AG09309 (cell line): ENCODE measurements around the gene ASH1L.
"Not testable (repeated sequence)": the region's sequence is repeated elsewhere in the genome, so short reads cannot be mapped to it uniquely, and the experiment has no call there.

Source experiments
- DNase-seq: peaks from one replicate; pipeline ENCODE4 v3.0.0-alpha.2; 2010; ENCODE audit warnings: low read depth
- H3K4me3 ChIP-seq: 2 replicates; pipeline ENCODE4 v1.5.1; 2011; ENCODE audit warnings: mild to moderate bottlenecking, low read depth, low read length, moderate library complexity; ENCODE audit not compliant: control insufficient read depth
- TF ChIP-seq, protein P1 (sequence below): IDR thresholded peaks from 2 replicates; pipeline ENCODE4 v1.5.1; 2011; ENCODE audit warnings: mild to moderate bottlenecking, low read depth, low read length, inconsistent platforms; ENCODE audit not compliant: insufficient read depth, control insufficient read depth; ENCODE audit errors: missing control alignments

The ASH1L gene

GRCh38 chr1:155507945-155508344, 54.7 kb downstream of the ASH1L start:
- DNase-seq, result no peak
- H3K4me3 ChIP-seq, result no peak overlapping the region
- TF ChIP-seq, protein P1, sequence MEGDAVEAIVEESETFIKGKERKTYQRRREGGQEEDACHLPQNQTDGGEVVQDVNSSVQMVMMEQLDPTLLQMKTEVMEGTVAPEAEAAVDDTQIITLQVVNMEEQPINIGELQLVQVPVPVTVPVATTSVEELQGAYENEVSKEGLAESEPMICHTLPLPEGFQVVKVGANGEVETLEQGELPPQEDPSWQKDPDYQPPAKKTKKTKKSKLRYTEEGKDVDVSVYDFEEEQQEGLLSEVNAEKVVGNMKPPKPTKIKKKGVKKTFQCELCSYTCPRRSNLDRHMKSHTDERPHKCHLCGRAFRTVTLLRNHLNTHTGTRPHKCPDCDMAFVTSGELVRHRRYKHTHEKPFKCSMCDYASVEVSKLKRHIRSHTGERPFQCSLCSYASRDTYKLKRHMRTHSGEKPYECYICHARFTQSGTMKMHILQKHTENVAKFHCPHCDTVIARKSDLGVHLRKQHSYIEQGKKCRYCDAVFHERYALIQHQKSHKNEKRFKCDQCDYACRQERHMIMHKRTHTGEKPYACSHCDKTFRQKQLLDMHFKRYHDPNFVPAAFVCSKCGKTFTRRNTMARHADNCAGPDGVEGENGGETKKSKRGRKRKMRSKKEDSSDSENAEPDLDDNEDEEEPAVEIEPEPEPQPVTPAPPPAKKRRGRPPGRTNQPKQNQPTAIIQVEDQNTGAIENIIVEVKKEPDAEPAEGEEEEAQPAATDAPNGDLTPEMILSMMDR, result no peak

GRCh38 chr1:155505963-155506362, 56.6 kb downstream of the ASH1L start:
- not testable (repeated sequence) for H3K4me3 ChIP-seq, DNase-seq

- no peak for DNase-seq
- no peak overlapping the region for H3K4me3 ChIP-seq
- TF ChIP-seq, protein P1, result peak; percentile 36
Observed at GRCh38 chr1:155504207-155504606, 58.4 kb downstream of the ASH1L start.

- DNase-seq, result no peak
- no peak overlapping the region for H3K4me3 ChIP-seq
- TF ChIP-seq, protein P1, result no peak
Observed at GRCh38 chr1:155499953-155500639, 62.5 kb downstream of the ASH1L start.

GRCh38 chr1:155499263-155499662, 63.3 kb downstream of the ASH1L start:
- TF ChIP-seq, protein P1, result no peak
- no peak for DNase-seq
- no peak overlapping the region for H3K4me3 ChIP-seq

DNA sequence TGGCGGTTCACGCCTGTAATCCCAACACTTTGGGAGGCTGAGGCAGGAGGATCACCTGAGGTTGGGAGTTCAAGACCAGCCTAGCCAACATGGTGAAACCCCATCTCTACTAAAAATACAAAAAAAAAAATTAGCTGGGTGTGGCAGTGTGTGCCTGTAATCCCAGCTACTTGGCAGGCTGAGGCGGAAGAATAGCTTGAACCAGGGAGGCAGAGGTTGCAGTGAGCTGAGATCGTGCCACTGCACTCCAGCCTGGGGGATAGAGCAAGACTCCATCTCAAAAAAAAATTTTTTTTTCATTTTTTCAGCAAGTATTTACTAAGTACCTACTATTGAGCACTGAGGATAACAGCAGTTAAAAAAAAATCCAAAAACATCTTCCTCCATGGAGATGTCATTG, 69.0 kb downstream of the ASH1L start:
- DNase-seq, H3K4me3 ChIP-seq: not testable (repeated sequence)

- DNase-seq, H3K4me3 ChIP-seq: not testable (repeated sequence)
Observed at GRCh38 chr1:155488419-155488818, 74.2 kb downstream of the ASH1L start.

DNA sequence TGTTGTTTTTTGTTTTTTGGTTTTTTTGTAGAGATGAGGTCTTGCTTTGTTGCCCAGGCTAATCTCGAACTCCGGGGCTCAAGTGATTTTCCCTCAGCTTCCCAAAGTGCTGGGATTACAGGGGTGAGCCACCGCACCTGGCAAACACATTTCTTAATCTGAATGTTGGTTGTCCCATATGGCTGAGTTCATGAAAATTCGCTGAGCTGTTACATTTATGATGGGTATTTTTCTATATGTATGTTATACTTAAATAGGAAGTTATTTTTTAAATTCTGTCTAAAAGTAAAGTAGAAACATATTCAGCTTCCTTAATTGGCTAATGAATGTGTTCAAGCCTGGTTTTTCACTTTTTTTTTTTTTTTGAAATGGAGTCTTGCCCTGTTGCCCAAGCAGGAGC, 75.1 kb downstream of the ASH1L start:
- no peak overlapping the region for H3K4me3 ChIP-seq
- TF ChIP-seq, protein P1, result no peak
- no peak for DNase-seq

- not testable (repeated sequence) for H3K4me3 ChIP-seq, DNase-seq
Observed at GRCh38 chr1:155486952-155487351, 75.7 kb downstream of the ASH1L start.
